Stimulated activated CD8-positive, alpha-beta memory T cell treated with anti-CD3 and anti-CD28 coated beads, Interleukin-15, amount 100 ng/mL, for 48 hours (primary cell): ENCODE results near the gene PI4K2B.
A peak's percentile ranks its signal among the peaks of the same experiment; 100 is the strongest.
"Not testable (repeated sequence)": the region's sequence is repeated elsewhere in the genome, so short reads cannot be mapped to it uniquely, and the experiment has no call there.

Source experiments
- DNase-seq, 2 donors: peaks; one replicate each; pipeline ENCODE4 v3.0.0-alpha.2; 2020; ENCODE audit warnings: low read depth in 2 of 2

Gene PI4K2B

GRCh38 chr4:25306518-25307057, 72.8 kb downstream of the PI4K2B start:
- DNase-seq = no peak

- no peak for DNase-seq
Measured at GRCh38 chr4:25307596-25307995, 73.8 kb downstream of the PI4K2B start.

- no peak for DNase-seq
Measured at GRCh38 chr4:25308306-25308705, 74.5 kb downstream of the PI4K2B start.

- DNase-seq = no peak
Measured at GRCh38 chr4:25308761-25309160, 74.9 kb downstream of the PI4K2B start.

GRCh38 chr4:25310066-25310802, 76.4 kb downstream of the PI4K2B start:
- DNase-seq = no peak

- DNase-seq = no peak
Measured at GRCh38 chr4:25310803-25311166, 77.0 kb downstream of the PI4K2B start.

- peak; percentile 74 to 75 for DNase-seq
Measured at GRCh38 chr4:25312496-25313200, 78.8 kb downstream of the PI4K2B start, which contains the start of gene ZCCHC4. Gene ZCCHC4, plus strand, starts transcription at chr4:25312774. Its CDS starts 36 bp downstream, at chr4:25312810.

GRCh38 chr4:25313201-25313895, 79.5 kb downstream of the PI4K2B start:
- DNase-seq = no peak

GRCh38 chr4:25320336-25320735, 86.5 kb downstream of the PI4K2B start:
- DNase-seq = no peak

GRCh38 chr4:25320773-25321172, 86.9 kb downstream of the PI4K2B start:
- no peak for DNase-seq

GRCh38 chr4:25321703-25322102, 87.9 kb downstream of the PI4K2B start:
- DNase-seq = no peak

- not testable (repeated sequence) for DNase-seq
Measured at GRCh38 chr4:25328463-25328862, 94.6 kb downstream of the PI4K2B start.
